ENCODE measurements around the gene SCEL. TPM values are rescaled to one million over a fixed set of nuclear protein-coding genes. Genes with fewer than 3 reads are reported as not detected.

SCEL gene
- total and polyA plus RNA-seq, 7 experiments from 2014 or later = not detected

- DNase-seq = no peak
- H3K4me1 Mint-ChIP-seq = no peaks in the 10 kb centered on the region
- intact Hi-C loops (cut with micrococcal nuclease) = no loop called here
- ChIA-PET CTCF (interaction anchor here (0.6 kb wide), 1 partner anchor 53 kb away, joined by 4 read pairs; no protein-coding TSS in a partner anchor), POLR2A (no interaction called here)
- no peaks in the 10 kb centered on the region for H3K27me3 ChIP-seq (ENCODE audit: control insufficient read depth in 2 of 2, insufficient read depth in 2 of 2, low read length in 2 of 2)
- H3K27ac ChIP-seq (ENCODE audit: low read depth, low read length) = no peak overlapping the region
- H3K4me3 ChIP-seq (ENCODE audit: low read length) = no peak overlapping the region
- H3K36me3 ChIP-seq (ENCODE audit: control insufficient read depth in 2 of 3, insufficient read depth in 3 of 3, low read length in 3 of 3) = no peaks in the 10 kb centered on the region
- H3K9me3 ChIP-seq (ENCODE audit: control insufficient read depth in 2 of 3, low read length in 3 of 3) = no peaks in the 10 kb centered on the region
- peaks cover 0 to 2% (median 0%) of the 10 kb centered on the region in 11 donors for H3K9me3 Mint-ChIP-seq
- H3K27me3 Mint-ChIP-seq = peaks cover 18 to 35% (median 23%) of the 10 kb centered on the region in 5 donors
- no peak overlapping the region for H3K4me3 Mint-ChIP-seq
- no peaks in the 10 kb centered on the region for H3K4me1 ChIP-seq (ENCODE audit: control insufficient read depth in 2 of 2, insufficient read depth in 2 of 2, low read length in 2 of 2)
- ATAC-seq = no peak
- H3K36me3 Mint-ChIP-seq = no peaks in the 10 kb centered on the region
- no peak overlapping the region for H3K27ac Mint-ChIP-seq
These were observed 36.5 kb downstream of the SCEL start for GRCh38 chr13:77571956-77572355.

GRCh38 chr13:77574096-77574495 lies 38.6 kb downstream of the SCEL start:
- no peaks in the 10 kb centered on the region for H3K36me3 ChIP-seq (ENCODE audit: control insufficient read depth in 2 of 3, insufficient read depth in 3 of 3, low read length in 3 of 3)
- Mint-ChIP-seq H3K9me3 (peaks cover 0 to 3% (median 0%) of the 10 kb centered on the region in 11 donors), H3K27ac (no peak overlapping the region), H3K27me3 (peaks cover 30 to 49% (median 35%) of the 10 kb centered on the region in 5 donors), H3K36me3 (no peaks in the 10 kb centered on the region), H3K4me3 (no peak overlapping the region), H3K4me1 (peaks cover 0 to 2% (median 0%) of the 10 kb centered on the region in 7 donors)
- intact Hi-C loops (cut with micrococcal nuclease) = no loop called here
- ATAC-seq (no peak), DNase-seq (no peak)
- H3K4me3 ChIP-seq (ENCODE audit: low read length) = no peak overlapping the region
- H3K9me3 ChIP-seq (ENCODE audit: control insufficient read depth in 2 of 3, low read length in 3 of 3) = no peaks in the 10 kb centered on the region
- ChIA-PET POLR2A (no interaction called here), CTCF (no interaction called here)
- no peaks in the 10 kb centered on the region for H3K27me3 ChIP-seq (ENCODE audit: control insufficient read depth in 2 of 2, insufficient read depth in 2 of 2, low read length in 2 of 2)
- no peak overlapping the region for H3K27ac ChIP-seq (ENCODE audit: low read depth, low read length)
- H3K4me1 ChIP-seq (ENCODE audit: control insufficient read depth in 2 of 2, insufficient read depth in 2 of 2, low read length in 2 of 2) = no peaks in the 10 kb centered on the region

GRCh38 chr13:77579959-77580358 lies 44.5 kb downstream of the SCEL start:
- H3K4me1 ChIP-seq (ENCODE audit: control insufficient read depth in 2 of 2, insufficient read depth in 2 of 2, low read length in 2 of 2) = no peaks in the 10 kb centered on the region
- H3K36me3 Mint-ChIP-seq = no peaks in the 10 kb centered on the region
- DNase-seq = no peak
- no peak overlapping the region for H3K27ac Mint-ChIP-seq
- H3K4me3 Mint-ChIP-seq = no peak overlapping the region
- CTCF ChIA-PET = interaction anchor here (0.6 kb wide), 1 partner anchor 21 kb away, joined by 3 read pairs; no protein-coding TSS in a partner anchor
- no peaks in the 10 kb centered on the region for H3K27me3 ChIP-seq (ENCODE audit: control insufficient read depth in 2 of 2, insufficient read depth in 2 of 2, low read length in 2 of 2)
- POLR2A ChIA-PET = no interaction called here
- H3K9me3 Mint-ChIP-seq = peaks cover 0 to 2% (median 0%) of the 10 kb centered on the region in 11 donors
- H3K36me3 ChIP-seq (ENCODE audit: control insufficient read depth in 2 of 3, insufficient read depth in 3 of 3, low read length in 3 of 3) = no peaks in the 10 kb centered on the region
- H3K27me3 Mint-ChIP-seq = peaks cover 29 to 39% (median 35%) of the 10 kb centered on the region in 5 donors
- no peak for ATAC-seq
- no peak overlapping the region for H3K27ac ChIP-seq (ENCODE audit: low read depth, low read length)
- intact Hi-C loops (cut with micrococcal nuclease) = no loop called here
- no peaks in the 10 kb centered on the region for H3K9me3 ChIP-seq (ENCODE audit: control insufficient read depth in 2 of 3, low read length in 3 of 3)
- H3K4me3 ChIP-seq (ENCODE audit: low read length) = no peak overlapping the region
- H3K4me1 Mint-ChIP-seq = peaks cover 0 to 2% (median 0%) of the 10 kb centered on the region in 7 donors

GRCh38 chr13:77580748-77581147 lies 45.2 kb downstream of the SCEL start:
- no peak for ATAC-seq
- intact Hi-C loops (cut with micrococcal nuclease) = no loop called here

GRCh38 chr13:77583581-77583980 lies 48.1 kb downstream of the SCEL start:
- Mint-ChIP-seq H3K9me3 (peaks cover 0 to 2% (median 0%) of the 10 kb centered on the region in 11 donors), H3K27ac (no peak overlapping the region), H3K27me3 (peaks cover 6 to 13% (median 10%) of the 10 kb centered on the region in 5 donors), H3K4me3 (no peak overlapping the region), H3K4me1 (no peaks in the 10 kb centered on the region), H3K36me3 (no peaks in the 10 kb centered on the region)
- ChIA-PET POLR2A (no interaction called here), CTCF (no interaction called here)
- H3K9me3 ChIP-seq (ENCODE audit: control insufficient read depth in 2 of 3, low read length in 3 of 3) = no peaks in the 10 kb centered on the region
- no peak overlapping the region for H3K4me3 ChIP-seq (ENCODE audit: low read length)
- no peaks in the 10 kb centered on the region for H3K27me3 ChIP-seq (ENCODE audit: control insufficient read depth in 2 of 2, insufficient read depth in 2 of 2, low read length in 2 of 2)
- no peaks in the 10 kb centered on the region for H3K36me3 ChIP-seq (ENCODE audit: control insufficient read depth in 2 of 3, insufficient read depth in 3 of 3, low read length in 3 of 3)
- ATAC-seq (no peak), DNase-seq (no peak)
- intact Hi-C loops (cut with micrococcal nuclease) = no loop called here
- no peaks in the 10 kb centered on the region for H3K4me1 ChIP-seq (ENCODE audit: control insufficient read depth in 2 of 2, insufficient read depth in 2 of 2, low read length in 2 of 2)
- H3K27ac ChIP-seq (ENCODE audit: low read depth, low read length) = no peak overlapping the region

More at GRCh38 chr13:77580748-77581147, 45.2 kb downstream of the SCEL start:
- Mint-ChIP-seq H3K36me3 (no peaks in the 10 kb centered on the region), H3K9me3 (peaks cover 0 to 2% (median 0%) of the 10 kb centered on the region in 11 donors), H3K4me3 (no peak overlapping the region), H3K27ac (no peak overlapping the region), H3K27me3 (peaks cover 24 to 37% (median 32%) of the 10 kb centered on the region in 5 donors), H3K4me1 (peaks cover 0 to 2% (median 0%) of the 10 kb centered on the region in 7 donors)
- Histone ChIP-seq H3K27me3 (ENCODE audit: control insufficient read depth in 2 of 2, insufficient read depth in 2 of 2, low read length in 2 of 2) (no peaks in the 10 kb centered on the region), H3K27ac (ENCODE audit: low read depth, low read length) (no peak overlapping the region), H3K9me3 (ENCODE audit: control insufficient read depth in 2 of 3, low read length in 3 of 3) (no peaks in the 10 kb centered on the region), H3K36me3 (ENCODE audit: control insufficient read depth in 2 of 3, insufficient read depth in 3 of 3, low read length in 3 of 3) (no peaks in the 10 kb centered on the region), H3K4me3 (ENCODE audit: low read length) (no peak overlapping the region), H3K4me1 (ENCODE audit: control insufficient read depth in 2 of 2, insufficient read depth in 2 of 2, low read length in 2 of 2) (no peaks in the 10 kb centered on the region)
- ChIA-PET CTCF (no interaction called here), POLR2A (no interaction called here)
- no peak for DNase-seq

GRCh38 chr13:77584106-77584505 lies 48.6 kb downstream of the SCEL start:
- ATAC-seq = no peak
- no peaks in the 10 kb centered on the region for H3K4me1 ChIP-seq (ENCODE audit: control insufficient read depth in 2 of 2, insufficient read depth in 2 of 2, low read length in 2 of 2)
- intact Hi-C loops (cut with micrococcal nuclease) = no loop called here
- no peaks in the 10 kb centered on the region for H3K27me3 ChIP-seq (ENCODE audit: control insufficient read depth in 2 of 2, insufficient read depth in 2 of 2, low read length in 2 of 2)
- CTCF ChIA-PET = no interaction called here
- no peak overlapping the region for H3K4me3 Mint-ChIP-seq
- H3K27me3 Mint-ChIP-seq = peaks cover 3 to 11% (median 8%) of the 10 kb centered on the region in 5 donors
- no peak for DNase-seq
- no peak overlapping the region for H3K4me3 ChIP-seq (ENCODE audit: low read length)
- H3K9me3 ChIP-seq (ENCODE audit: control insufficient read depth in 2 of 3, low read length in 3 of 3) = no peaks in the 10 kb centered on the region
- H3K36me3 ChIP-seq (ENCODE audit: control insufficient read depth in 2 of 3, insufficient read depth in 3 of 3, low read length in 3 of 3) = no peaks in the 10 kb centered on the region
- POLR2A ChIA-PET = no interaction called here
- no peaks in the 10 kb centered on the region for H3K4me1 Mint-ChIP-seq
- no peaks in the 10 kb centered on the region for H3K36me3 Mint-ChIP-seq
- H3K9me3 Mint-ChIP-seq = no peaks in the 10 kb centered on the region
- no peak overlapping the region for H3K27ac ChIP-seq (ENCODE audit: low read depth, low read length)
- no peak overlapping the region for H3K27ac Mint-ChIP-seq

- H3K9me3 ChIP-seq (ENCODE audit: control insufficient read depth in 2 of 3, low read length in 3 of 3) = no peaks in the 10 kb centered on the region
- H3K36me3 ChIP-seq (ENCODE audit: control insufficient read depth in 2 of 3, insufficient read depth in 3 of 3, low read length in 3 of 3) = no peaks in the 10 kb centered on the region
- H3K36me3 Mint-ChIP-seq = no peaks in the 10 kb centered on the region
- intact Hi-C loops (cut with micrococcal nuclease) = no loop called here
- H3K4me3 ChIP-seq (ENCODE audit: low read length) = no peak overlapping the region
- H3K27ac ChIP-seq (ENCODE audit: low read depth, low read length) = no peak overlapping the region
- POLR2A ChIA-PET = no interaction called here
- CTCF ChIA-PET = interaction anchor here (0.6 to 1.4 kb wide), 2 partner anchors 150 to 156 kb away, joined by 3 to 5 read pairs; no protein-coding TSS in a partner anchor
- no peaks in the 10 kb centered on the region for H3K9me3 Mint-ChIP-seq
- no peak overlapping the region for H3K27ac Mint-ChIP-seq
- DNase-seq = no peak
- H3K27me3 Mint-ChIP-seq = peaks cover 19 to 36% (median 23%) of the 10 kb centered on the region in 5 donors
- H3K27me3 ChIP-seq (ENCODE audit: control insufficient read depth in 2 of 2, insufficient read depth in 2 of 2, low read length in 2 of 2) = peaks cover 3 to 6% of the 10 kb centered on the region in 2 donors
- no peaks in the 10 kb centered on the region for H3K4me1 ChIP-seq (ENCODE audit: control insufficient read depth in 2 of 2, insufficient read depth in 2 of 2, low read length in 2 of 2)
- no peaks in the 10 kb centered on the region for H3K4me1 Mint-ChIP-seq
- no peak overlapping the region for H3K4me3 Mint-ChIP-seq
- ATAC-seq = no peak
These were observed 59.8 kb downstream of the SCEL start for GRCh38 chr13:77595166-77595810.
